GM21390 (cell line): ENCODE measurements around the gene MBD3L2B.

Experiments used
- ATAC-seq: cut with Tn5 transposase; IDR thresholded peaks from one replicate; pipeline ENCODE4 v1.9.1; 2021; ENCODE audit not compliant: unreplicated experiment

The MBD3L2B gene

GRCh38 chr19:7013678-7014077 lies 7.6 kb downstream of the MBD3L2B start:
- no peak for ATAC-seq

GRCh38 chr19:7010722-7011593 lies 10.3 kb downstream of the MBD3L2B start:
- ATAC-seq: no peak

- no peak for ATAC-seq
These were observed 13.4 kb downstream of the MBD3L2B start for GRCh38 chr19:7007859-7008258.

- no peak for ATAC-seq
These were observed 15.0 kb downstream of the MBD3L2B start for GRCh38 chr19:7006135-7006704.

- ATAC-seq: no peak
These were observed 16.8 kb downstream of the MBD3L2B start for GRCh38 chr19:7004313-7004931.

- no peak for ATAC-seq
These were observed 20.4 kb downstream of the MBD3L2B start for GRCh38 chr19:7000816-7001215.

- no peak for ATAC-seq
These were observed 20.9 kb downstream of the MBD3L2B start for GRCh38 chr19:7000333-7000732.

- ATAC-seq: no peak
These were observed 21.3 kb downstream of the MBD3L2B start for GRCh38 chr19:6999933-7000332.

GRCh38 chr19:6997679-6998445 lies 23.4 kb downstream of the MBD3L2B start:
- ATAC-seq: no peak

GRCh38 chr19:6996810-6997209 lies 24.4 kb downstream of the MBD3L2B start:
- ATAC-seq: no peak

GRCh38 chr19:6995054-6995453 lies 26.2 kb downstream of the MBD3L2B start:
- ATAC-seq: no peak

GRCh38 chr19:6988257-6988656 lies 33.0 kb downstream of the MBD3L2B start:
- ATAC-seq: no peak

GRCh38 chr19:6987850-6988249 lies 33.4 kb downstream of the MBD3L2B start:
- ATAC-seq: no peak

GRCh38 chr19:6983448-6983847 lies 37.8 kb downstream of the MBD3L2B start:
- no peak for ATAC-seq

GRCh38 chr19:6979399-6979798 lies 41.8 kb downstream of the MBD3L2B start:
- no peak for ATAC-seq

GRCh38 chr19:6976197-6976596 lies 45.0 kb downstream of the MBD3L2B start:
- ATAC-seq: no peak

GRCh38 chr19:6971366-6971765 lies 49.9 kb downstream of the MBD3L2B start:
- ATAC-seq: no peak

GRCh38 chr19:6970443-6970842 lies 50.8 kb downstream of the MBD3L2B start:
- ATAC-seq: no peak

- ATAC-seq: no peak
These were observed 51.2 kb downstream of the MBD3L2B start for GRCh38 chr19:6970021-6970420.

- no peak for ATAC-seq
These were observed 51.7 kb downstream of the MBD3L2B start for GRCh38 chr19:6969490-6969889.
